Right kidney (tissue), 1 donor: ENCODE data around the gene DRICH1.
"Not testable (repeated sequence)": the region's sequence is repeated elsewhere in the genome, so short reads cannot be mapped to it uniquely, and the experiment has no call there.

ENCODE experiments used
- DNase-seq: peaks from one replicate; pipeline ENCODE4 v3.0.0-alpha.2; 2016

The DRICH1 gene

DNA sequence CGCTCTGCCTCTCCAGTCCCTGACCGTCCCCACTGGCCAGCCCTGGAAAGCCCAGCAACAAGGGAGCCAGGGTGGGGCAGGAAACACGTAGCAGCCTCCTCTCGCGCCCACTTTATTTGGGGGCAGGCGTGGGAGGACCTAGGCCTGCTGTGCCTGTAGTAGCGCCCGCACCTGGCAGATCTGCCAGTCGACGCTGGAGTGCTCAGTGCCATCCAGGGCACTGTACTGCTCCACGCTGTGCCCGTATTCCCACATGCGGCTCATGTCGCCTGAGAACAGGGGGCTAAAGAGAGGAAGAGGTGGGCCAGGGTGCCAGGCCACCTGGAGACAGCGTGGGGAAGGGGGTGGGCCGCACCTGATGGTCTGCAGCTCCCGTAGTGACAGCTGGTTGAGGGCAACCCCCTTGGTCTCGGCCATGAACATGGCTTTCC, 17.0 kb upstream of the DRICH1 start:
- DNase-seq = no peak

DNA sequence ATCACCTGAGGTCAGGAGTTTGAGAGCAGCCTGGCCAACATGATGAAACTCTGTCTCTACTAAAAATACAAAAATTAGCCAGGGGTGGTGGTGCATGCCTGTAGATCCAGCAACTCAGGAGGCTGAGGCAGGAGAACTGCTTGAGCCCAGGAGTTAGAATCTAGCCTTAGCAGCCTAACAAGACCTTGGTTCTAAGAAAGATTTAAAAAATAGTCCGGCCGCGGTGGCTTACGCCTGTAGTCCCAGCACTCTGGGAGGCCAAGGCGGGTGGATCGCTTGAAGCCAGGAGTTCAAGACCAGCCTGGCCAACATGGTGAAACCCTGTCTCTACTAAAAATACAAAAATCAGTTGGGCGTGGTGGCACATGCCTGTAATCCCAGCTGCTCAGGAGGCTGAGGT, 14.4 kb upstream of the DRICH1 start:
- not testable (repeated sequence) for DNase-seq

DNA sequence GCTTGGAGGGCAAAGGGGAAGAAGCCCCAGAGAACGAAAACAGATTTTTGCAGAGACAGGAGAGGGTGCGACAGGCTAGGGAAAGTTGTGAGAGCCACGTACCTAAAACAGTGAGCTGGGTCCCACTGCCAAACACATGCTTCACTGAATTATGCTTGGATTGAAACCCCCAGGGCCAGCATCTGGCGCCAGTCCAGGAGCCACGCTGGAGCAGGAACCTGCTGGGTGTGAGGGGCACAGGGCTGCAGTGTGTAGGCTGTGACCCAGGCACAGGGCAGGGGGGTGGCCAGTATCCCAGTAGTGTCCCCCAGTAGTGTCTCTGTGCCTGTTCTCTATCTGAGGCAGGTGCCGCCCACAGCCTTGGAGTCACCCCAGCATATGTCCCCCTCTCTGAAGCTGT, 8.1 kb upstream of the DRICH1 start:
- DNase-seq = not testable (repeated sequence)

DNA sequence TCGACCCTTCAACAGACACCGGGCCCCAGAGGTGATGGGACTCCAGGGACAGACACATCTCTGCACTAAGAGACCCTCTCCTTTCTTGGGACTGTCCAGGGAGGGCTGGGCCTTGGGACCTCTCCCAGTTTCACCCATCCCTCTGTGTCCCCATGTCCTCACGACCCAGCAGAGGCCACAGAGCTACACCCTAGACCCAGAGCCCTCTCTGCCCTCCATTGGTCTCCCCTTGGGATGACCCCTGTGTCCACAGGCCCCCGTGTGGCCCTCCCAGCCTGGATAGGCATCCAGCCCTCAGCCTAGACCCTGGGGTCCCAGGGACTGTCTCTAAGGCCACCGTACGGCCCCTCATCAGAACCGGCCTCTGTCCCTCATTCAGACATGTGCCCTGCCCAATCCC, 7.5 kb upstream of the DRICH1 start:
- no peak for DNase-seq

DNA sequence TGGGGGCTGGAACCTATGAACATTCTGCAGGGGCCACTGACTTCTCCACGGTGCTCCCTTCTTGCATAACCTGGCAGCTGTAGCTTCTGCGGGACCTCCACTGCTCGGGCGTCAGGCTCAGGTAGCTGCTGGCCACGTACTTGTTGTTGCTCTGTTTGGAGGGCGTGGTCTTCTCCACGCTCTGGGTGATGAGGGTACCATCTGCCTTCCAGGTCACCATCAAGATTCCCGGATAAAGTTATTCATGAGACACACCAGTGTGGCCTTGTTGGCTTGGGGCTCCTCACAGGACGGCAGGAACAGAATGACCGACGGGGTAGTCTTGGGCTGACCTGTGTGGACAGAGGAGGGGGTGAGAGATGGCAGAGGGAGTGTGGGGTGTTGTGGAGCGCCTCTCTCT, 6.5 kb upstream of the DRICH1 start:
- no peak for DNase-seq

DNA sequence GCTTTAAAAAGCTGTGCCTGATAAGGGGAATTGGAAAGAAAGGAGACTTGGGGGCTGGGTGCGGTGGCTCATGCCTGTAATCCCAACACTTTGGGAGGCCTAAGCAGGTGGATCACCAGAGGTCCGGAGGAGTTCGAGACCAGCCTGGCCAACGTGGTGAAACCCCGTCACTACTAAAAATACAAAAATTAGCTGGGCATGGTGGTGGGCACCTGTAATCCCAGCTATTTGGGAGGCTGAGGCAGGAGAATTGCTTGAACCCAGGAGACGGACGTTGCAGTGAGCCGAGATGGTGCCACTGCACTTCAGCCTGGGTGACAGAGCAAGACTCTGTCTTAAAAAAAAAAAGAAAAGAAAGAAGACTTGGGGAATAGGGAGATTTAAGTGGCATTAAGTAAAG, 3.2 kb upstream of the DRICH1 start:
- not testable (repeated sequence) for DNase-seq

DNA sequence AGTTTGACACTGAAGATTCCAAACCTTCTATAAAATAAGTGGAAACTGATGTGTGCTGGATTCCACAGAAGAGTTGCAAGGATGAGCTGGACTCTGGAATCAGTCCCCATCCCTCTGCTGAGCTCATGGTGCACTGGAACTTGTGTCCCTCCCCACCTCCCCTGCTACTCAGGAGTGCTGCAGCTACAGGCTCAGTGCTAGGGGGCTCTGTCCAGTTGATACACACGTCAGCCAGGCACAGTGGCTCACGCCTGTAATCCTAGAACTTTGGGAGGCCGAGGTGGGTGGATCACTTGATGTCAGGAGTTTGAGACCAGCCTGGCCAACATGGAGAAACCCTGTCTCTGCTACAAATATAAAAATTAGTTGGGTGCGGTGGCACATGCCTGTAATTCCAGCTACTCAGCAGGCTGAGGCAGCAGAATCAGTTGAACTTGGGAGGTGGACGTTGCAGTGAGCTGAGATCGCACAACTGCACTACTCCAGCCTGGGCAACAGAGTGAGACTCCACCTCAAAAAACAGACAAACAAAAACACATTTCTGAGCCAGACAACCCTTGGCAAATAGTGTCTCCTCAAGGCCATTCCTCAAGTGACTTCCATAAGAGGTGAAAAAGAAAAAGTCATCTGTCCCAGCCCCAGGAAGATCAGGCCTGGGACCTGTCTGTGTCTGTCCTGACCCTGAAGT, 3.9 kb downstream of the DRICH1 start:
- DNase-seq = not testable (repeated sequence)

DNA sequence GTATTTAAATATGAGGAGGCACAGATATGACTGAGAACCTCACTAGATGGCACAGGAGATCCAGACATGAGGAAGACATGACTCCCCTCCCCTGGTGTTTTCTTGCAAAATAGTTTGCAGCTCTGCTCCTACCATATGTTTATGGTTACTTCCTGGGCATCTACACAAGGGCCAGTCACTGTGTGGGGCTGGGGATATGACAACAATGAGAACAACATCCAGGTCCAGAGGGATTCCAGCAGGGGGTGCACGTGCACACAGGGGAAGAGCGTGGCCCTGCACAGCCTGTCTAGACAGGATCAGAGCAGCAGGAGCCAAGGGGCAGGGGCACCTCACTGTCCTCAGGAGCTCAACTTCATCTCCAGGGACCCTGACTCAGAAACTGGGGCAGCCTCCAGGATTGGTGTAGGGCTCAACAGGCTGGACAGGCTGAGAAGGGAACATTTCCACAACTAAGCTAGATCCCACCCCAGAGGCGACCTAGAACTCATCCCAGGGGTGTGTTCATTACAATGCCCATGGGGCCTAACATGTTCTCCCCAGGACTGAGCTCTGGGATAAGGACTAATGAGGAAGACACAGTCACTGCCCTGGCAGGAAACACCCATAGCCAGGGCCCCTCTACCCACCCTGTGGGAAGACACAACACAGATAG, 4.6 kb downstream of the DRICH1 start:
- DNase-seq = not testable (repeated sequence)

DNA sequence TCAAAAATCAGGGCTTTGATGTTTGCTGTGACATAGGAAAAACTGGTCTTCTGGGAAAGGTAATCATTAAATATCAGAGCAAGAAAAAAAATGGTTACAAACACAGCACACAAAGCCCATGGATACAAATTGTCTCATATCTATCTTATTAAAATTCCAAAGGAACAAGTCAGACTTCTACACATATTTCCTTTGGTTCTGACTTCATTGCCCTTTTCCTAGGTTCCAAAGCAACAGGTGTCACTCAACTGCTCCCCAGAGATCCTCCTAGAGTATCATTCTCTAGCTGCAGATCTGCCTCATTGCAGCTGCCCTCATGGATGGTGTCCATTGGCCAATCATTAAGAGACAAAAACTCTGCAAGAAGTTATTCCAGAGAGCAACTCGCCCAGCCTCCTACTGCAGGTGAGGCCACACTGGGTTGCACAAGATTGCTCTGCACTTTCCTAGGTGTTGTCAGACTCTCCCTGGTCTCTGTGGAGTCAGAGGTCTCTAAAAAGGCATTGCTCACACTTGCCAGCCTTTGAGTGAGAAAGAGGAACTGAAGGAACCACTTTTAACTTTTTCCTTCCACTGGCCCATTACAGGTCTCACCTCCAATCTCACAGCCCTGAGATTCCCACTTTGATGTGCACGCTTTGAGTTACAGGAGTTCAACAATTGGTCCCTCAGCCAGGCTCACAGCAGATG, 5.7 kb downstream of the DRICH1 start:
- DNase-seq = no peak

DNA sequence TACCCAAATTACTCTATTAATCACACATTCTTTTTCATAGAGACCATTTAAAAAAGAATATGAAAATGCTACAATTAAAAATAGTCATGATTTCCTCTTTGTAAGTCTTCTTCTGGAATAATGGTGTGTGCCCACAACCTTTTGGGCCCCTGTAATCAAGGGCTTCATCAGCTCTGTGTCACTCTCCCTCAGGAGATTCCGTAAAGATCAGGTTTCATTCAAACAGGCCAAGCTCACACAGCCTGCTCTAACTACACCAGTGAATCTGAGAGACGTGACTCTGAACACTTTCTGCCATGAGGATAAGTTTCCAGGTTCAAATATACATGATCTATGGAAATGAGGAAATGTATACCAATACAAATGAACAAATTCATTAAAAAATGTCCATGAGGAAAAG, 9.5 kb downstream of the DRICH1 start:
- no peak for DNase-seq

DNA sequence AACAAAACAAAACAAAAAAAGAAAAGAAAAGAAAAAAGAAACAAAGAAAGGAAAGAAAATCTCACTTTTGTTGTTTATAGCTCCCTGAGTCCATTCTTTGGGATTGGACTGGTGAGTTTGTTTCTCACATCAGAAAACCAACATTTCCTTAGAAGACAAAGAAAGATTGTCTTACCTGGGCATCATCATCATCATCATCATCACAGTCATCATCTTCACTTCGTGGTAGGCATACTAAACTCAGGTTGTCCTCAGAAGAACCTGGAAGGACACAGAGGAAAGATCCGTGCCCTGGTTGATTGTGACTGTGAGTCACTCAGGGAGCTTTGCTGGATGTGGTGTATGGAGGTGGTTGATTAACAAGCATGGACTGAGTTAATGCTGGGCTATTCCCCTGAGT, 10.2 kb downstream of the DRICH1 start:
- DNase-seq = not testable (repeated sequence)

DNA sequence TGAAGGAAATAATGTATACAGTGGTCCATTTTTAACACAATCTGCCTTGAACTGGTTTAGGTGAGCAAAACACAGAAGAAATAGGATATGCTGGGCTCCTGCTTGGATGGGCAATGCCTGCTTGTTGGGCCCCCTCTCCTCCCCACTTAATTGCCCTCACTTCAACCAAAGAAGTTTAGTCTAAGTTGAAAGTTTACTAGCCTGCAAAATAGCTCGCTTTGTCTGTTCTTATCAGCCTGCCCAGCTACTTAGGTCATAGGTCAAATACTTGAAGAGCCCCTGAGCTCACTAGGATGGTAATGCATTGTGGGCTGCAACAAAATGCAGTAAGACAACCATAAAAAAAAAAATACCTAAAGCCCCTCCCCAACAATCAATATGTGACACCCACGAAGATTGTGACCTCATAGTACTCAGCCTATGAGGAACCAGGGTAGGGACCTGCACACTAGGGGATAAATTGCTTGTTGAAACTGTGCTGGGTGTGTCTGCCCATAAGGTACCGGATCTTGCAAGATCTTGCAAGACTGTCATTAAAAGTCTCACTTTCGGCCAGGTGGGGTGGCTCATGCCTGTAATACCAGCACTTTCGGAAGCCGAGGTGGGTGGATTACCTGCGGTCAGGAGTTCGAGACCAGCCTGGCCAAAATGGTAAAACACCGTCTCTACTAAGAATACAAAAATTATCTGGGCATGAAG, 10.9 kb downstream of the DRICH1 start:
- no peak for DNase-seq

DNA sequence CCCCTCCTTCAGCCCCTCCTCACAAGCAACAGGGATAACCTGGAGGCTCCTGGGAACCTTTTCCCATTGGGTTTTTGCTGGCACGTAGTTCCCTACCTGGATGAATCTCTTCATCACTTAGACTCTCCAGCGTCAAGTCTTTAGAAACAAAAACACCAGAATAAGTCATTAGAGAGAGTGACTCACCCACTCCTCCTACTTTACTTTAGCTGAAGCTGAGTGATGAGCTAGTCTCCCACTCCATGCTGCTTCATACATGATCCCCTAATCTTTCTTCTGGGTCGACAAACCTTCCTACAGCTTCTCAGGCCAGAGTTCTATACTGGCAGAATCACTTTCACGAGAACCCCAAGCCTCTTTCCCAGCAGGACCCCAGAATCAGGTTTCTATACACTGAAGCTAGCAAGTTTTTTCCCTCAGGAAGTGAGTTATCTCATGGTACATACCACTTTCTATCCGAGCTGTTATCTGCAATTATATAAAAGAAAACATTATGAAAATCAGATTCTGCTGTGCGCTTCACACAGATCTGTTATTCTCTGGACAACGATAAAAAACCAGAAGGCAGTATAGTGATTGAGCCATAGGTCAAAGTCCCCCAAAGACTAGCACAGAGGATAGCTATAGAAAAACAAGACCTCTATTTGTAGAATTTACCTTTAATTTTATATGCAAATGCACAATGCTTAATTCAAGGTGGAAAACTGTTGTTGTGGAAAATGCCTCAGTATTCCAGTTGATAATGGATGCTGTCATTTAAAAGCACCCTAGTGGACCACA, 18.7 kb downstream of the DRICH1 start:
- DNase-seq = no peak

DNA sequence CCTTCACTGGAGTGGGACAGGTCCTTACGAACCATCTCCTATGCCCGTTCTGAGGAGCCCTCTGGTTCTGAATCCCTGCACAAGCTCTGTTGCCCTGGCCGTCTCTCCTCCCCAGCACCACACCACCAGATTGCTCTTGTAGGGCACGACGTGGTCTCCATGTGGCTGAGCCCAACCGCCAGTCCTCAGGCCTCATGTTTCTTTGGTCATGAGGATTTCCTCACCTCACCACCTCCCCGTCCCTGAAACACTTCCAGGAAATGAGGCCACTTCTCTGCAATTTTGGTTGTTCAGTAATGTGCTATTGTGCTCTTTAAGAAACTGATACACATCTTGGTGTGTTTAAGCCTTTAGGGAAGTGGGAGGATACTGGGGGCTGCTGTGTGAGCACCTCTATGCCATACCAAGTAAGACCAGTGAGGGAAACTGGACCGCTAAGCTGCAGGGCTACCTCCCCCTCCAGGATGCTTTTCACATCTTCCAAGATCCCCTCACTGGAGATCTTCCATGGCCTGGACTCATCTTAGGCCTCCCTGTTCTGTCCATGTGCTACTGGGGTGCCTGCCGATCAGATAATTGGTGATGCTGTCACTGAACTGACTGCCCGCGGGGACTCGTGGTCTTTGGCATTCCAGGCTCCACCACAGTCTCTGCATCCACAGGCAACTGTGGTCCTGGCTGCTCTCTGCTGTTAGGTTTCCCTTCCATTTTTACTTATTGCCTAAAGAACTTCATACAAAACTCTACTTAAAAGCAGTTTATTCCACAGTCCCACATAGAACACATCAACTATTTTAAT, 21.9 kb downstream of the DRICH1 start:
- no peak for DNase-seq

DNA sequence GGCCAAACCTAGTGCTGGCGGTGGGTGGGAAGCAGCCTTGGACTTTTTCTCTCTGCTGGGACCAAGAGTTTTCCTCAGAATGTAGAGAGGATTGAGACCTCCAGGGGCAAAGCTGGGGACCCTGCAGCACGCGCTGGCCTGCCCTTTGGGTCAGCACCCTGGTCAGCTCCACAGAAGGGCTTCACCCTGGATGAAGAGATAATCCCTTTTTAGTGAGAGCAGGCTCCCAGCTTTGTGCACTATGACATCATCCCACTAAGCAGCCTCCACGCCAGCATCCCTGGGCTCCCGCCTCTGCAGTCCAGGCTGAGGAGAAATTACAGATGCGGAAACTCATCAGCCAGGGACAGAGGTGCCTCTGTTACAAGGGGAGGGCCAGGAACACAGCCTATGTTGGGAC, 23.5 kb downstream of the DRICH1 start:
- no peak for DNase-seq

DNA sequence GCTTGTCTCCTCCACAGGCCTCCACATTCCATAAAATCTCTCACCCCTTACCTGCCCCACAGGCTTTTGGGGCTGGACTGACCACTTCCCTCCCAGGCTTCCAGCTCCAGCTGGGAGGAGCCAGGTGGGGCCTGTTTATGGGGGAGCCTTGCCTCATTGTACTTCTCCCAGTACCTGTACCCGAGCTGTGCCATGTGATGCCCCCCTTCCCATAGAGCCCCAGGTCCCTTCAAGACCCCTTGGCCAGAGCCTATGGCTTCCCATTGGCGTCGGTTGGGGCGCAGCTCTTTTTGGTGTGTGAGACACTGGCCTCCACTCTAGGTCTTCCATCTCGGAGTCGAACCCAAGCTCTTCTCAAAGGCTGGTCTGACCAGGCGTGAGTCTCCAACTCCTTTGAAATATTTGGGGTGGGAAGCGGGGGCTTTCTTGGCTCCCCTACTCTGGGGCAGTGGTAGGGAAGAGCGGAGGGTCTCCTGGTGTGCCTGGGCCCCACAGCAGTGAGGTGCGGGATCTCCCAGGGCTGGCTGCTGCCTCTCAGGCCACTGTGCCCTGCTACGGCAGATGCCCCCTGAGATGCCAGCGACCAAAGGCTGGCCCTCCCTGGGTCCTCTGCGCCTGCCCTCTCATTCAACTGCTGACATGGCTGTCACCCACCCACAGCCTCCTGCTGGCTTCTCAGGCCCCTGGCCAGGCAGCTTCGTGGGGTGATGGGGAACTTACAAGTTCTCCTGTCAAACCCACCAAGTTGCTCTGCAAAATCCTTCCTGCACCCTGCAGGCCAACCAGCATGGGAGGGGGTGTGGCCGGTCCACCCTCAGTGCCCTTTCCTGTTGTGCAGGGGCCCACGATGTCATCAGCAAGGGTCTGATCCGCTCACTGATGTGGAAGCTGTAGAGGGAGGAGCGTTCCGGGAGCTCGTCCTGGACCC, 25.7 kb downstream of the DRICH1 start:
- no peak for DNase-seq

DNA sequence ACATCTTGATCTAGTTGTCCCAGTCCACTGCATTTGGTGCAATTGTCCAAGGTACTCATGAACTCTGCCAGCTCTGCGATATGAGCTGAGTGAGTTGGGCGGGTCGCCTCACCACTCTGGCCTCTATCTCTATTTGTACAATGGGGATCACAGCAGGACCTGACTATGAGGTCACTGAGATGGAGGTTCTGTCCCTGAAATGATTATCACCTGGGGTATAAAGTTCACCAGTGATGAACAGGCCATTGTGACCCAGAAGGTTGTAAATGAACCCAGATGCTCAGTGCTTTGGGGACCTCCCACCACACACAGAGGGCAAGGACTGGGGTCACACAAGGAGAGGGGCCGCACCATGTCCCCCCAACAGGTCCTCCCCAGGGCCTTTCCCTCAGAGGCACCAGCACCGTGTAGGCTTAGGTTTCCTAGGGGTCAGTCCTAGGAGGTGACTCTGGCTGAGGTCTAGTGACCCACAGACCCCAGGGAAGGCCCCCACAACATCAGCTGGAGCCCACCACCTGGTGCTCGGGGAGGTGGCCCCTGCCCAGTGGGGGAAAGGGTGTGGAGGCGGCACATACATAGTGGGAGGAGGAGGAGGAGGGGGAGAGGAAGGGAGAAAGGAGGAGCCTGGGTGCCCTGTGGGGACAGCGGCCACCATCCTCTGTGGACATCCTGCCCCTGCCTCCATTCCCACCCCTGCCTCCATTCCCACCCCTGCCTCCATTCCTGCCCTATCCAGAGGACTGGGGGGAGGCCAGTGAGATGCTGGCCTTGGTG, 27.0 kb downstream of the DRICH1 start:
- no peak for DNase-seq

DNA sequence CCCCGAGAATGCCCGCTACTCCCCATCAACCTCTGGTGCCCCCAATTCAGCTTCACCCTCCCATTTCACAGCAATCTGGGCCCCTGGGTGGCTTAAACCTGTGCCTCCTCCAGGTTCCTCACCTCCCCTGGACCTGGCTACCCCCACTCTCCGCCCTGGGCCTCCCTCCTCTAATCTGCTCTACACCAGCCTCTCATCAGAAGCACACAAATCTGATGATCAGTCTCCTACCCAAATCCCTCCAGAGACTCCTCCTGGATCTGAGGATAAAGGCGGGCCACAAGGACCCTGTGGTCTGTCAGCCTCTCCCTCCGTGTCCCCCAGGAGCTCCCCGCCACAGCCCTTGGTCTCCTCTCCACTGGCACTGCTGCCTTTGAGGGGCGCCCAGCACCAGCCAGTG, 28.9 kb downstream of the DRICH1 start:
- DNase-seq = no peak

DNA sequence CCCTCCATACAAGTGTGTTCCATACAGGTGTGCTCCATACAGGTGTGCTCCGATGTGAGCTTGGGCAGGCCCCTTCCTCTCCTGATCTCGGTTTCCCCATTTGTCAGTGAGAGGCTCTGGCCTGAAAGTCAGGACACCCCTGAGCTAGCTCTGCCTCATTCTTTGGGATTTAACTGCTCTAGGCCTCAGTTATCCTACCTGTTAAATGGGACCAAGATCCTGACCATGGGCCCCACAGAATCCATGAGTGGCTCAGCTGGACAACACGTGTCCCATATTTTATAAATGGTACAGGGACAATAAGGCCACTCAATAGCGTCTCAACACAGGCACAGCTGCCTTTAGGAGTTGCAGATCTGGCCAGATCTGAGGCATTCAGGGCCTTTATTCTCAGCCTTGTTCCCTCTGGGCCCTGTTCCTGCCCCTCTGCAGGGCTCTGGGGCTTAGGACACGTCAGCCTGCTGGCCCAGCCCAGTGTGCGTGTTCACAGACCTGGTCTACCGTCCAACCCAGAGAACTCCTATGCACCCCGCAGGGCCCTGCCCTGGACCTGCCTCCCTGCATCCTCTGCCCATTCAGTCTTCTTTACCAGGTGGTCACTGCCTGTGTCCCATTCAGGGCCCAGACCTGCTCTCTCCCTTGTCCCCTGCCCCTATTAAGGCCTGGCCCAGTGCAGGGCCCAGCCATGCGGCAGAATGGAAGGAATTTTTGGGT, 33.2 kb downstream of the DRICH1 start:
- DNase-seq = no peak
